Measurements from ENCODE around the gene GAS2L2. TPM values are rescaled to one million over a fixed set of nuclear protein-coding genes. Genes with fewer than 3 reads are reported as not detected.

GAS2L2 gene
- total and polyA plus RNA-seq, 8 donors = under 0.01 to 0.05 TPM; not detected in 6

DNA sequence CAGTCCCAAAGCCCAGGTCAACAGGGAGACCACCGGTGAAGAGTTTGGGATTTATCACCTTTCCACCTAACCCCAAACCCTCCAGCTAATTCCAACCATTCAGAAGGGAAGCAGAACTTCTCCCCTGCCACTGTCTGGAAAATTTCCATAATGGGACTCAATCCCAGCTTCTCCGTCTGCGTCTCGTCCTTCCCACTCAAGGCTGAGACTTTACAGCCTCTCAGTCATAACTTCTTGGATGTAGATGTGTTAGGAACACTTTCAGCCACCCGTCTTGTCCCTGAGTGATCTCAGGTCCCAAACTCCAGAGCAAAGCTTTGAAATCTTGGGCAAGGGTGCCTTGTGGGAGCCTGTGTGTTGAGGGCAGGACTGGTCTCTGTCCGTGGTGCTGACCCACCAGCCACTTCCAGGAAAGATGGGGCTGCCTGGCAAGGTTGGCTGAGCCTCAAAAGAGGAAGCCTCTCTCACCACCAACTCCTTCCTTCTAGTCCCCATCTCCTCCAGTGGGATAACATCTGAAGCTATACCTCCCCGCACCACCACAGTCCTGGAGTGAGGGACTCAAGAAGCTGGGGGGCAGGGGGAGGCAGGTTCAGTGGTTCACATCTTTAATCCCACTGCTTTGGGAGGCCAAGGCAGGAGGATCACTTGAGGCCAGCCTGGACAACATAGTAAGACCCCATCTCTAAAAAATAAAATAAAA is 9.3 kb downstream of the GAS2L2 start:
- WGBS, 5 donors = 47 to 55% (median 51%) methylated on average over 7 of the region's 7 CpGs
- Histone ChIP-seq H3K9me3 (no peaks in the 10 kb centered on the region), H3K4me3 (no peak overlapping the region), H3K27me3 (peaks cover 4 to 95% (median 30%) of the 10 kb centered on the region in 3 donors), H3K36me3 (no peaks in the 10 kb centered on the region), H3K27ac (no peak overlapping the region), H3K4me1 (peaks cover 5 to 23% (median 20%) of the 10 kb centered on the region in 4 donors)
- peak in 1 of 2 donors; percentile 74 for DNase-seq
- TF ChIP-seq EP300 (IDR thresholded peaks at IDR 0.05) (no peak), POLR2A (IDR thresholded peaks at IDR 0.05) (no peak), CTCF (IDR thresholded peaks at IDR 0.05) (no peak), POLR2AphosphoS5 (IDR thresholded peaks at IDR 0.05) (no peak)
- intact Hi-C loops (cut with DNase I; ENCODE audit: low total_unique reads) = no loop called here

- Histone ChIP-seq H3K4me1 (peaks cover 5 to 20% (median 14%) of the 10 kb centered on the region in 4 donors), H3K9me3 (no peaks in the 10 kb centered on the region), H3K27ac (no peak overlapping the region), H3K4me3 (no peak overlapping the region), H3K27me3 (peaks cover 4 to 93% (median 30%) of the 10 kb centered on the region in 3 donors), H3K36me3 (no peaks in the 10 kb centered on the region)
- no peak for DNase-seq
- 56 to 78% (median 66%) methylated on average over 5 to 7 of the region's 7 CpGs for WGBS, 5 donors
- intact Hi-C loops (cut with DNase I; ENCODE audit: low total_unique reads) = no loop called here
- TF ChIP-seq POLR2AphosphoS5 (IDR thresholded peaks at IDR 0.05) (no peak), CTCF (IDR thresholded peaks at IDR 0.05) (no peak), EP300 (IDR thresholded peaks at IDR 0.05) (no peak), POLR2A (IDR thresholded peaks at IDR 0.05) (no peak)
Measured at GRCh38 chr17:35742896-35743477, 10.1 kb downstream of the GAS2L2 start.

DNA sequence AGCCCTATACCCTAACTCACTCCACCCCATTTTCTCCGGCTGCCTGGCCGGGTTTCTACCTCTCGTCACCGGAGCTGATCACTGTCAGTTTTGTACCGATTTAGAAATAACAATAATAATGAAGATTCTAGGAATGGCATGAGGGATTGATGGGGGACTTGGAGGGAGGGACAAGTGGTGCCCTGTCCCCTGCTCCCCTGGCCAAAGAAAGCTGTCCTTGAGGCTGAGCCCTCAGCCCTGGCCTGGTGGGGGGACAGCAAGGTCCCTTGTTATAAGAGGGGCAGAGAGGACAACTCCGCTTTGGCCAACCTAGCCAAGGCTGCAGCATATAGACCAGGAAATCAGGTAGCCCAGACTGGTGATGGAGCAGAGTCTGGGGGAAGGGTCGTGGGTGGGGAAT is 10.5 kb downstream of the GAS2L2 start:
- peaks cover 4 to 88% (median 30%) of the 10 kb centered on the region in 3 donors for H3K27me3 ChIP-seq
- peaks cover 5 to 15% (median 9%) of the 10 kb centered on the region in 4 donors for H3K4me1 ChIP-seq
- no peak overlapping the region for H3K4me3 ChIP-seq
- 63 to 81% (median 76%) methylated on average over 7 of the region's 7 CpGs for WGBS, 5 donors
- TF ChIP-seq CTCF (IDR thresholded peaks at IDR 0.05) = no peak
- no peak for TF ChIP-seq EP300 (IDR thresholded peaks at IDR 0.05)
- TF ChIP-seq POLR2A (IDR thresholded peaks at IDR 0.05) = no peak
- TF ChIP-seq POLR2AphosphoS5 (IDR thresholded peaks at IDR 0.05) = no peak
- intact Hi-C loops (cut with DNase I; ENCODE audit: low total_unique reads) = no loop called here
- no peak for DNase-seq
- H3K9me3 ChIP-seq = no peaks in the 10 kb centered on the region
- no peak overlapping the region for H3K27ac ChIP-seq
- no peaks in the 10 kb centered on the region for H3K36me3 ChIP-seq

DNA sequence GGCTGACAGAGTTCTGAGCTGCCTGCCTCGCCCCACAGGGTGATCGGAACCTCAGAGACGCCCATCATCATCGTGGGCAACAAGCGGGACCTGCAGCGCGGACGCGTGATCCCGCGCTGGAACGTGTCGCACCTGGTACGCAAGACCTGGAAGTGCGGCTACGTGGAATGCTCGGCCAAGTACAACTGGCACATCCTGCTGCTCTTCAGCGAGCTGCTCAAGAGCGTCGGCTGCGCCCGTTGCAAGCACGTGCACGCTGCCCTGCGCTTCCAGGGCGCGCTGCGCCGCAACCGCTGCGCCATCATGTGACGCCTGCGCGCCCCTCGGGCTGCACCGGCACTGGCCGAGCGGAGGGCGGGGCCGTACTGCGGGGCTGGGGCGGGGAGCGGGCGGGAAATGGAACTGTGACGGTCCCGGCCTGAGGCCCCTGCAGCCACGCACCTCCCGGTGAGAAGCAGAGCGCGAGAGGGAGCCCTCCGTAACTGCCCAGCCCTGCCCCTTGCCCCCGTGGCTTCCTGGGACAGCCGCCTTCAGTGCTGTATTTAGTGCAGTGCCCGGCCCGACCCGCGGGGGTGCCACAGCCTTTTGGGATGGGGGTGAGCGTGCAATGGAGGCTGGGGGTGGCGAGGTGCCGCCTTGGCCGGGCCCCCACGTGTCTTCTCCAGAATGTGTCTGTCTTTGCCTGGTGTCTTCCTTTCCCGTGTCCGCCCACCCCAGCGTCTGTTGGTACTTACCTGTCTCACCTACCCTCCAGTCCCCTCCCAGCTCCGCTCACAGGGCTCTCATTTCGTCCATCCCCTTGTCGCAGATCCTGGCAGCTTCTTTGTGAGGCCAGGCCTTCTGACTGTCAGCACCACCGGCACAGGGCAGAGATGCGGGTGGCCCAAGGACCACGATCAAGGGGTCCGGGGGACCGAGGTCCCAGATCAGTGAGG is 11.8 kb downstream of the GAS2L2 start:
- H3K27me3 ChIP-seq = peaks cover 4 to 77% (median 30%) of the 10 kb centered on the region in 3 donors
- H3K27ac ChIP-seq = no peak overlapping the region
- intact Hi-C loops (cut with DNase I; ENCODE audit: low total_unique reads) = no loop called here
- peak in 1 of 2 donors; percentile 54 for DNase-seq
- peaks cover 5 to 11% (median 8%) of the 10 kb centered on the region in 4 donors for H3K4me1 ChIP-seq
- H3K36me3 ChIP-seq = no peaks in the 10 kb centered on the region
- no peak for TF ChIP-seq EP300 (IDR thresholded peaks at IDR 0.05)
- TF ChIP-seq POLR2A (IDR thresholded peaks at IDR 0.05) = no peak
- TF ChIP-seq POLR2AphosphoS5 (IDR thresholded peaks at IDR 0.05) = no peak
- no peak for TF ChIP-seq CTCF (IDR thresholded peaks at IDR 0.05)
- H3K4me3 ChIP-seq = peak overlapping the region; percentile 9 to 37 (median 25)
- WGBS, 5 donors = 10 to 21% (median 19%) methylated on average over 25 to 73 of the region's 73 CpGs
- H3K9me3 ChIP-seq = no peaks in the 10 kb centered on the region

Data from stomach (tissue), 9 donors.